Esophagus squamous epithelium (tissue), 5 donors: ENCODE results near the gene LHX4. TPM values are rescaled to one million over a fixed set of nuclear protein-coding genes. Genes with fewer than 3 reads are reported as not detected.

ENCODE experiments used
- DNase-seq: peaks from one replicate; lab custom pipeline; 2025; lab: John Stamatoyannopoulos, UW
- H3K27ac ChIP-seq, 4 donors: fragments of 200-600 bp; sonication (generic); one replicate each; pipeline ENCODE4 v1.5.1; 2016 to 2019; ENCODE audit warnings: mild to moderate bottlenecking in 1 of 4
- H3K27me3 ChIP-seq, 4 donors: fragments of 200-600 bp; sonication (generic); 1 replicate in 3 of 4; 2 replicates in 1 of 4; pipeline versions ENCODE4 v1.5.1 to v1.6.0; 2017 to 2021; ENCODE audit warnings: antibody characterized with exemption in 1 of 4
- H3K36me3 ChIP-seq, 3 donors: fragments of 200-600 bp; sonication (generic); one replicate each; pipeline ENCODE4 v1.5.1; 2016 to 2019
- H3K4me1 ChIP-seq, 3 donors: fragments of 200-600 bp; sonication (generic); one replicate each; pipeline ENCODE4 v1.5.1; 2017 to 2019
- H3K4me3 ChIP-seq, 4 donors: fragments of 200-600 bp; sonication (generic); 1 replicate in 3 of 4; 2 replicates in 1 of 4; pipeline ENCODE4 v1.5.1; 2016 to 2019; ENCODE audit warnings: mild to moderate bottlenecking in 2 of 4, moderate library complexity in 1 of 4
- H3K9me3 ChIP-seq, 3 donors: fragments of 200-600 bp; sonication (generic); one replicate each; pipeline ENCODE4 v1.5.1; 2016 to 2019
- CTCF ChIP-seq, 6 experiments: fragments of 450-650 bp in 4 of 6; fragments of 200-600 bp in 2 of 6; sonication (generic) in 2 of 6; IDR thresholded peaks; one replicate each; pipeline ENCODE4 v1.5.1; 2016 to 2019; ENCODE audit warnings: antibody characterized with exemption in 6 of 6, mild to moderate bottlenecking in 4 of 6, moderate library complexity in 4 of 6
- POLR2A ChIP-seq, 4 donors: fragments of 450-650 bp; IDR thresholded peaks; one replicate each; pipeline ENCODE4 v1.6.1; 2017; ENCODE audit warnings: antibody characterized with exemption in 4 of 4, mild to moderate bottlenecking in 4 of 4, moderate library complexity in 3 of 4
- WGBS, 2 donors: methylation state at CpG; one replicate each; pipeline ENCODE4 v1.1.5; 2018; 5-methylcytosine and 5-hydroxymethylcytosine counted together
- intact Hi-C: fragments of 100-400 bp; cut with DNase I; formaldehyde crosslinking; loops from one replicate; pipeline ENCODE4 v1.15.0; 2022
- total RNA-seq, 4 donors: library from RNA; depleted of rRNA; stranded (reverse); fragments of >200 nt; gene quantifications; one replicate each; pipeline ENCODE4 v1.1.0, GENCODE V29; 2016
- donor health status: DM: yes; HTN: yes; CAD: no.

LHX4 gene
- total RNA-seq, 4 donors from 2014 or later, result 0.18 to 0.38 TPM; not detected in 2

- TF ChIP-seq POLR2A (IDR thresholded peaks at IDR 0.05) (no peak), CTCF (IDR thresholded peaks at IDR 0.05) (no peak)
- Histone ChIP-seq H3K9me3 (no peaks in the 10 kb centered on the region), H3K4me3 (peak overlapping the region; percentile 43 to 70 (median 55)), H3K27ac (no peak overlapping the region), H3K4me1 (peaks cover 49 to 77% (median 57%) of the 10 kb centered on the region in 3 donors), H3K36me3 (no peaks in the 10 kb centered on the region), H3K27me3 (peaks cover 50 to 100% (median 73%) of the 10 kb centered on the region in 4 donors)
- intact Hi-C loops, result no loop called here
- DNase-seq, result no peak
- 0% methylated on average over 1 to 9 of the region's 37 CpGs for whole genome bisulfite sequencing, 2 donors
These were observed 1.4 kb downstream of the LHX4 start for GRCh38 chr1:180231506-180231921.

GRCh38 chr1:180231936-180232335, 1.9 kb downstream of the LHX4 start:
- intact Hi-C loops, result no loop called here
- Histone ChIP-seq H3K9me3 (no peaks in the 10 kb centered on the region), H3K27ac (no peak overlapping the region), H3K4me1 (peaks cover 49 to 80% (median 57%) of the 10 kb centered on the region in 3 donors), H3K36me3 (no peaks in the 10 kb centered on the region), H3K27me3 (peaks cover 55 to 100% (median 74%) of the 10 kb centered on the region in 4 donors), H3K4me3 (peak overlapping the region in 2 of 4 donors; percentile 59 to 70)
- TF ChIP-seq POLR2A (IDR thresholded peaks at IDR 0.05), result no peak
- no peak for TF ChIP-seq CTCF (IDR thresholded peaks at IDR 0.05)
- 3 to 4% methylated on average over 6 to 9 of the region's 14 CpGs for WGBS, 2 donors
- DNase-seq, result no peak

GRCh38 chr1:180232521-180233043, 2.5 kb downstream of the LHX4 start:
- Histone ChIP-seq H3K36me3 (no peaks in the 10 kb centered on the region), H3K9me3 (no peaks in the 10 kb centered on the region), H3K27me3 (peaks cover 56 to 100% (median 74%) of the 10 kb centered on the region in 4 donors), H3K27ac (no peak overlapping the region), H3K4me3 (no peak overlapping the region), H3K4me1 (peaks cover 49 to 83% (median 57%) of the 10 kb centered on the region in 3 donors)
- TF ChIP-seq CTCF (IDR thresholded peaks at IDR 0.05) (no peak), POLR2A (IDR thresholded peaks at IDR 0.05) (no peak)
- WGBS, 2 donors, result 10 to 22% methylated on average over 6 to 8 of the region's 11 CpGs
- intact Hi-C loops, result no loop called here
- DNase-seq, result no peak

- Histone ChIP-seq H3K9me3 (no peaks in the 10 kb centered on the region), H3K4me3 (no peak overlapping the region), H3K36me3 (no peaks in the 10 kb centered on the region), H3K27ac (no peak overlapping the region), H3K27me3 (peaks cover 61 to 100% (median 75%) of the 10 kb centered on the region in 4 donors), H3K4me1 (peaks cover 49 to 82% (median 57%) of the 10 kb centered on the region in 3 donors)
- intact Hi-C loops, result no loop called here
- DNase-seq, result no peak
- no peak for TF ChIP-seq POLR2A (IDR thresholded peaks at IDR 0.05)
- no peak for TF ChIP-seq CTCF (IDR thresholded peaks at IDR 0.05)
- WGBS, 2 donors, result 9 to 13% methylated on average over 24 to 27 of the region's 71 CpGs
These were observed 3.3 kb downstream of the LHX4 start for GRCh38 chr1:180233191-180234011.
